GM21367 (cell line): Measurements from ENCODE around the gene STRA6.
"Not testable (repeated sequence)": the region's sequence is repeated elsewhere in the genome, so short reads cannot be mapped to it uniquely, and the experiment has no call there.

Source experiments
- ATAC-seq: cut with Tn5 transposase; IDR thresholded peaks from one replicate; pipeline ENCODE4 v1.9.1; 2021; ENCODE audit not compliant: unreplicated experiment

STRA6 gene

DNA sequence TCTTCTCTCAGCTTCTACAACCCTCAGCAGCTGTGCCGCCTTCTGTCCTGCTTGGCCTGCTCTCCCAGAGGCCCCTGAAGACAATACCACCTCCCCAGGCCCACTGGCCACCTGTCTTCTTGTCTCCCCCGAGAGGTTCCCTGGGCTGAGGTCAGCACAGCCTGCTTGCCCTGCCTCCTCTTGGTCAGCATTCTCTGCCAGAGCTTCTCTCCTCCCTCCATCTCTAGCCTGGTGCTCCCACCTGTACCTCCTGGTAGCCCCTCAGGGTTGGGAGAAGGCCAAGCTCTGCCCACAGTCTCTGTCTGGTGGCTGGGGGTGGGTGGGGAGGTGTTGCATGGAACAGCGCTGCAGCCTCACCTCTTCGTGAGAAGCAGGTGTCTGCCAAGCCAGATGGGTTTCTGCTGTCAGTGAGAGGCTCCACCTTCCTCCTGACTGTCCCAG lies 34.7 kb downstream of the STRA6 start:
- no peak for ATAC-seq

DNA sequence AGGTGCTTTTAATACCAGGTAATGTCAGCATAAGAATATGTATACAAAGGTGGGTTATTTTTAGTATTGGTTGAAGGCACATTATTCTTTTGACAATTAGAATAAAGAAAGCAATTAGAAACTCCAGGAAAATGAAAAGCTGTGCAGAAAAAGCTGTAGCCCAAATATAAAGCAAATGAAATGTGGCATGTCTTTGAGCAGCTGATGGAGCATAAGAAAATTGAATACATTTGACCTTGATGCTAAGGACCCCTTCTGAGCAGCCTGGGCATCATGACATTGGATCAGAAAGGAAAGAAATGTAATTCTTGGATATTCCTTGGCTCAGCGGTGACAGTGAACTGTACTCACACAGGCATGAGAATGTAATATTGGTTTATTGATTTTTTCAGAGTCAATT lies 37.1 kb downstream of the STRA6 start:
- no peak for ATAC-seq

- not testable (repeated sequence) for ATAC-seq
Measured at GRCh38 chr15:74162195-74162536, 40.4 kb downstream of the STRA6 start.

DNA sequence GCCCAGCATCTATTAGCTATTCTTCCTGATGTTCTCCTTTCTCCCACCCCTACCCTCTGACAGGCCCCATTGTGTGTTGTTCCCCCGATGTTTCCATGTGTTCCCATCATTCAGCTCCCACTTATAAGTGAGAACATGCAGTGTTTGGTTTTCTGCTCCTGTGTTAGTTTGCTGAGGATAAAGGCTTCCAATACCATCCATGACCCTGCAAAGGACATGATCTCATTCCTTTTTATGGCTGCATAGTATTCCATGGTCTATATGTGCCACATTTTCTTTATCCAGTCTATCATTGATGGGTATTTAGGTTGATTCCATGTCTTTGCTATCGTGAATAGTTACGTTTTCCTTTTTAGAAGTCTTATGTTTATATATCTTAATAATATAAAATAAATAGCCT lies 42.2 kb downstream of the STRA6 start:
- not testable (repeated sequence) for ATAC-seq

- ATAC-seq = no peak
Measured at GRCh38 chr15:74159773-74160172, 42.8 kb downstream of the STRA6 start.

GRCh38 chr15:74158855-74159650 lies 43.5 kb downstream of the STRA6 start:
- peak; percentile 53 for ATAC-seq

DNA sequence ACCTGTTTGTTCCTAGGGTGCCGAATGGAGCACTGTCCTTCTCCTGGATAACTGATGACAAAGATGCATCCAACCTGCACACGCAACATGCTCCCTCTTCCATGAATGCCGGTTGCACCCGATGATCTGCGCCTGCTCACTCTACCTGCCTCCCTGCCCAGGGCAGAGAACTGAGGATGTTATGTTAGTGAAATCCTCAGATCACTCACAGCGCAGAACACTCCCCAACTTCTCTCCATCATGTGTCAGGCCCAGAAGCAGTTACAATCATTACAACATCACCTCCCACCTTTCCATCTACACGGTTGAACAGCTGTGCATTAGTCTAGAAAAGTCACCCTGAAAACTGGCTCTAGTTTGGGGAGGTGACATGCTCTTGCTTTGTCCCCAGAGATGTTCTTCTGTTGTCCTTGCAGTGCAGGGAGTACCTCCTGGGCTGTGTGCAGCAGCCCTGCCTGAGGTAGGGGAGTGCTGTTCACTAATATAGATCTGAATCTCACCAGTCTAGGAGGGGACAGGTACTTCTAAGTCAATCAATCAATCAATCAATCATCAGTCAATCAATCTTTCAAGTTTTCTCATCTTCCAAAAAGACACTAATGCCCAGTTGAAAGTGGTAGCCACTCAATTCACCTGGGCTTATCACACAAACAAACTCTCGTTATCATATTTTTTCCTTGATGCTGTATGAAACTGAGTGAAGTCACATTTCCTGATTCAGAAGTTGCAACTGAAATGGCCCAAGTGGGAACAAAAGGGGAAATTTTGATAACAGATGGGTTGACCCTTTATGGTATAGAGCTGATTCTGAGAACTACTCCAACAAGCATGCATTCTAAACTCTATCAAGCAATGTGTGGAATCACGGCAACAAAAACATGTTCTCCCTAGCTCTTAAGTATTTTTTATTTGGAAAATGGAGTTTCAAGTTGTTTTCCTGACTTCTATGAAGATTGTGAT lies 44.4 kb downstream of the STRA6 start:
- ATAC-seq = no peak

DNA sequence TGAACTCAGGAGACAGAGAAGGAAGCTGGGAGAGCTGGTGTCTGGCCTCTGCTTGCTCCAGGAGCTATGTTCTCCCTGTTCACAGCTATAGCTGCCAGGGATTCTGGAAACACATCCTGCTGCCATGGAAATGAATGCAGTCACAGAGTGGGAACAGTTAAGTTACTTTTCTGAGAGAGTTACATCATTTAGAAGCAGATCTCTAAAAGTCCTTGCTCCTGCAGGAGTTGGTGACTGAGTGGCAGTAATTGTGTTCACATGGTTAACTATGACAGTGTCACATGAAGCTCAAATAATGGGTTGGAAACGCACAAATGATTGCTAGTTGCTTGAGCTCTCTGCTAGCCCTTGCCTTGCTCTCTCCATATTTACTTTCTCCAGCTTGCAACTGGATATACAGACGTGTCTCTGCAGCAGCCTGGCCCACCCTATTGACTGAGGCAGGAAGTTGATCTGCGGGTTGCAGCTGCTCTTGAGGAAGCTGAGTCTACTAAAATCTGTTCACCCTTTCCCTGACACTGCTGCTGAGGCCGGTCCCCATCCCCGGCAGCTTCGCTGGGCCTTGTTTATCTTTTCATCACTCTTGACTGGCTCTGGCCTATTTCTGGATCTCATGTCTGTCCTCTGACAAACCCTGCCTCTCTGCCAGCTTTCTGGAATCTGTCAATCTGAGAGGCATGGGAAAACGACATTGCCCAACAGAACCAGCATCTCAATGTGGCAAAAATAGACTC lies 45.7 kb downstream of the STRA6 start:
- no peak for ATAC-seq

DNA sequence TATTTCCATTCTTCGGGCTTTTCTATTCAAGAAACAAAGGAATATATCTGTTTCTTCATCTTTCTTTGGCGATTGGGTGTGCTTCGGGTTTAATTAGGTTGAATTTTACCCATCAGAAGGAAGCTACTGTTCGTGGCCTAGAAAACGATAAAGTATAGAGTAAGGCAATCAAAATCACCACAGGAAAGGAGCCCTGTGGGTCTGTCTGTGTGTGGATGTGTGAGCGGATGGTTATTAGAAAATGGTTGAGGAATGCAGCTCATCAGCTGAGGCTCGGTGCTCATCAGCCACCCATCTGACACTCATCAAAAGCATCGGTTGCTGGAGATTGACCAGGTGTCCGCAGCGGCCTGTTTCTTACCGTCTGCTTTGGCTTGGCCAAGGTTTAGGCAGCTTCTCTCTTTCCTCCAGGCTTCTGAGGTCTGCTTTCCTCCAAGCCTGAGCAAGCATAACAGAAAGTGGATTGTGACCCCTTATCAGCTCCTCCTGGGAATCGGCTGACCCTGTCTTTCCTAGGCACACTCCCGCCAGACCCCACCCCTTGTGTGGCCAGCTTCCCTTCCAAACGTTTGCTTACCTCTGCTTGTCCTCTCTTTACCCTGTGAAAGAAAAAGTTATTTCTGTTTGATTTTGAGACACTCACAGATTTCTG lies 46.7 kb downstream of the STRA6 start:
- ATAC-seq = no peak

GRCh38 chr15:74147051-74147450 lies 55.5 kb downstream of the STRA6 start:
- no peak for ATAC-seq

DNA sequence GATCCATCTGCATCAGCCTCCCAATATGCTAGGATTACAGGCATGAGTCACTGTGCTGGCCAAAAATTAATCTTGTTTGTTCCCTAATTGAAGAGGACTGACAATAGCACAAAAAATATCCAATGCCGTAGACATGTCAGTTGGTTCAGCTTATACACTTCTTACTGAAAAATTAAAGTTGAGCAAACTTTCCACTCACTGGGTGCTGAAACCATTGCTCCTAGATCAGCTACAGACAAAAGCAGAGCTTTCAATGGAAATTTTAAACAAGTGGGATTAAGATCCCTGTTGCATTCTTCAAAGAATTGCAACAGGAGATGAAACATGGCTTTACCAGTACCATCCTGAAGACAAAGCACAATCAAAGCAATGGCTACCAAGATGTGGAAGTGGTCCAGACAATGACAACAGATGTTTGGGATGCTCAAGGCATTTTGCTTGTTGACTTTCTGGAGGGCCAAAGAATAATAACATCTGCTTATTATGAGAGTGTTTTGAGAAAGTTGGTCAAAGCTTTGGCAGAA lies 56.2 kb downstream of the STRA6 start:
- ATAC-seq = no peak

DNA sequence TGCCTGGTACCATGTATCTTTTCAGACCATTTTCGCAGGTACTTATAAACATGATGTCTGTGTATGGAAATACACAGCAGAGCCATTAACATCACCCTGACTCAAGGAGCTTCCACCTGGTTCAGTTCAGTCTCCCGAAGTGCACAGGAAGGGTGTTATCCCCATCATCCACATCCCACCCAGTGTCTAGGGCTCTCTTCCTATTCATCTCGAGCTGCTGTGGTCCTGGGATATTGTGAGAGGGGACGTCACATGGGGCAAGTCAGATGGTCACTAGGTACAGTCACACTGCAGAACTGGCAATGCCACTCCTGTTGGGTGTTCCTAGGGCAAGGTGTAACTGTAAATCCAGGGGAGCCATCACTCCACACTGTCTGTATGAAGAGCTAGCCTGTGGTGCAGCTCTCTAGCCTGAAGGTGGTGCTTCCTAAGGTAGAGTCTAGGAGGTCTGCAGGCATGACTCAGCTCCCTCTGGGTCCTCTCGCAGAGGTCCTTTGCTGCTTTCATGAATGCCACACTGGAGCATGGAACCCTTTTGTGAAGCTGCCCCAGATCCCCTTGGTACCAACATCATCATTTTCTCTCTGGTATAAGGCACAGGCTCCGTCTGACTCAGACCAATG lies 58.3 kb downstream of the STRA6 start:
- no peak for ATAC-seq

- ATAC-seq = no peak
Measured at GRCh38 chr15:74141591-74141990, 61.0 kb downstream of the STRA6 start.

DNA sequence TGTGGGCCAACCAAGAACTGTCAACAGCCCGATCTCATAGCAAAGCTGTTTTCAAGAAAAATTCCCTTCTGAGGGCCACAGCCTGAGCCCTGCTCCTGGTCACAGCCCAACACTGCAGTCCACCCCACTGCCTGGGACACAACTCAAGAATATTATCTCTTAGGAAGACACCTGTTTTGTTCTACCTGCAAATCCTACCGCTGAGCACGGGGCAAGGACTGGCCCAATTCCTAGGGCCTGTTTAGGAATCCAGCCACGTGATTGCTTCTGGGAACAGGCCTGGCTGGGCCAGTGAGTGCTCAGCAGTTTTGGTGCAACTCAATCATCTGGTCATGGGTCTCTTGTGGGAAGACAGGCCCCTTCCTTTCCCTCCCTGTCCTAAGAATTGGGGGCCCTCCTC lies 63.9 kb downstream of the STRA6 start:
- ATAC-seq = no peak

DNA sequence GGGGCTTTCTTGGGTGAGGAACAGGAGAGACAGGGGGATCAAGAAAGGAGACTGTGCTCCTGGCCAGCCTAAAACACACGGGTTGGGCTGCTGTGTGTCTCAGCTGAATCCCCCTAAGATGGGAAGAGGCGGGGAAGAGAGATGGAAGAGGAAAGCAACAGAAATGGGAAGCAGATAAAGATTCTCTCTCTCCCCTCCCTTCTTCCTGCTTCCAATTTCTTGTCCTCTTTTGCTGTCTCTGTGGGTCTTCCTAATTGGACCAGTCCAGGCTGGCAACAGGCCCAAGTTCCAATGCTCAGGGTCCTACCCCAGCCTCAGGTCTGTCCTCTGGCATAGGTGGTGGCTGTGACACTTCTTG lies 65.1 kb downstream of the STRA6 start:
- ATAC-seq = no peak

- no peak for ATAC-seq
Measured at GRCh38 chr15:74136814-74137536, 65.6 kb downstream of the STRA6 start.

DNA sequence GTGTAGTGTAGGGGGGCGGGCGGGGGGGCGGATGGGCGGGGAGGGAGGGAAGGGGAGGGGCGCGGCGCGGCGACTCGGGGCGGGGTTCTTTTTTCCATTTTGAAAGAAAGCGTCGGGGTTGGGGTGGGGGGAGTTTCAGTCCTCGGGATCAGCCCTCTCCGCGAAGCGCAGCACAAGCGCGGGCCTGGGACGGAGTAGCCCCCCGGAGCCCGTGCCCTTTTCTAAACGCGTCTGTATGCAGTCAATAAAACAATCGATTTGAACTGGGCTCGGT lies 66.1 kb downstream of the STRA6 start:
- no peak for ATAC-seq

DNA sequence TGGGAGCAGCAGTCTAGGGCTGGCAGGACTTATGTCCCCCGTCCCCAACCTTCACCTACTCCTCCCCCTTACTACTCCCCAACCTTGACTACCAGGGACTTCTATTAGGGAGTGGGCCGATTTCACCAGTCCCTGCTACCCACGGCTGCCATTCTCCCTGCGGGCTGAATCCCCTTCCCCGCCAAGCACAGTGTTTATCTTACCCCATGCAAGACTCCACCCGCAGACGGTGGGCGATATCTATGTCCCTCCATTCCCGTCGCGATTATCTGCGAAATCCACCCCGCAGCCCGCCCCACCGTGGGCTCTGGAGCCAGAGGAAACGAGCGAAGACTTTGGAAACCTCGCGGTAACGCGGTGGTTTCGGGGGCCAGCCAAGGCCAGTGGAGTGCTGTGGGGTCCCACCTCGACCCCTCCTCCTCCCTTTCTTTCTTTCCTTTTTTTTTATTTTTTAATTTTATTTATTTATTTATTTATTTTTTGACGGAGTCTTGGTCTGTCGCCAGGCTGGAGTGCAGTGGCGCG lies 67.5 kb downstream of the STRA6 start:
- ATAC-seq = no peak

DNA sequence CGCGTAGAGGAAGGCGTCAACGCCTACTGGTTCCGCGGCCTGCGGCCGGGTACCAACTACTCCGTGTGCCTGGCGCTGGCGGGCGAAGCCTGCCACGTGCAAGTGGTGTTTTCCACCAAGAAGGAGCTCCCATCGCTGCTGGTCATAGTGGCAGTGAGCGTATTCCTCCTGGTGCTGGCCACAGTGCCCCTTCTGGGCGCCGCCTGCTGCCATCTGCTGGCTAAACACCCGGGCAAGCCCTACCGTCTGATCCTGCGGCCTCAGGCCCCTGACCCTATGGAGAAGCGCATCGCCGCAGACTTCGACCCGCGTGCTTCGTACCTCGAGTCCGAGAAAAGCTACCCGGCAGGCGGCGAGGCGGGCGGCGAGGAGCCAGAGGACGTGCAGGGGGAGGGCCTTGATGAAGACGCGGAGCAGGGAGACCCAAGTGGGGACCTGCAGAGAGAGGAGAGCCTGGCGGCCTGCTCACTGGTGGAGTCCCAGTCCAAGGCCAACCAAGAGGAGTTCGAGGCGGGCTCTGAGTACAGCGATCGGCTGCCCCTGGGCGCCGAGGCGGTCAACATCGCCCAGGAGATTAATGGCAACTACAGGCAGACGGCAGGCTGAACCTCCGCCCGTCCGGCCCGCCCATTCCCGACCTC lies 68.1 kb downstream of the STRA6 start:
- no peak for ATAC-seq
